ENCODE results near the gene CRIP3. TPM values are rescaled to one million over a fixed set of nuclear protein-coding genes. Genes with fewer than 3 reads are reported as not detected.

The CRIP3 gene
- total RNA-seq, 2 donors from 2014 or later: 13.4 to 19.3 TPM

DNA sequence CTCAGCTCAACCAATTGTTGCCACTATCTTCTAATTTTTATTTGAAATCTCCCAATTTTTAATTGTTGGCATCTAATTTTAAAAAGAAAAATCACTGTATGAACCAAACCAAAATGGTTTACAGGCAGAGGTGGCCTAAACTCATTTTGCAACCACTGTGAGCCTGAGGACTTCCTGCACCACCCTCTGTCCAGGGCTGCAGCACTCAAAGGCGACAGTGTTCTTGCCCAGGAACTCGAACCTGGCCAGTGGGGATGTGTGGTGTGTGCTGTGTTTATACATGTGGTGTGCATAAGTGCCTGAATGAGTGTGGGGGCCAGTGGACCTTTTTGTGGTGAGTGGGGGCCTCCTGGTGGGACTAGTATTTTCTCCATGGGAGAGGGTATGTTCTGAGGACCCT is 34.9 kb downstream of the CRIP3 start:
- H3K9me3 Mint-ChIP-seq: no peaks in the 10 kb centered on the region
- WGBS, 2 experiments (ENCODE audit: insufficient coverage in 1 of 2, insufficient read length in 1 of 2): 94 to 100% methylated on average over 1 to 2 of the region's 2 CpGs
- H3K36me3 Mint-ChIP-seq (ENCODE audit: low read depth): no peaks in the 10 kb centered on the region
- H3K4me1 Mint-ChIP-seq: peaks cover 38% of the 10 kb centered on the region
- TF ChIP-seq, protein P1, sequence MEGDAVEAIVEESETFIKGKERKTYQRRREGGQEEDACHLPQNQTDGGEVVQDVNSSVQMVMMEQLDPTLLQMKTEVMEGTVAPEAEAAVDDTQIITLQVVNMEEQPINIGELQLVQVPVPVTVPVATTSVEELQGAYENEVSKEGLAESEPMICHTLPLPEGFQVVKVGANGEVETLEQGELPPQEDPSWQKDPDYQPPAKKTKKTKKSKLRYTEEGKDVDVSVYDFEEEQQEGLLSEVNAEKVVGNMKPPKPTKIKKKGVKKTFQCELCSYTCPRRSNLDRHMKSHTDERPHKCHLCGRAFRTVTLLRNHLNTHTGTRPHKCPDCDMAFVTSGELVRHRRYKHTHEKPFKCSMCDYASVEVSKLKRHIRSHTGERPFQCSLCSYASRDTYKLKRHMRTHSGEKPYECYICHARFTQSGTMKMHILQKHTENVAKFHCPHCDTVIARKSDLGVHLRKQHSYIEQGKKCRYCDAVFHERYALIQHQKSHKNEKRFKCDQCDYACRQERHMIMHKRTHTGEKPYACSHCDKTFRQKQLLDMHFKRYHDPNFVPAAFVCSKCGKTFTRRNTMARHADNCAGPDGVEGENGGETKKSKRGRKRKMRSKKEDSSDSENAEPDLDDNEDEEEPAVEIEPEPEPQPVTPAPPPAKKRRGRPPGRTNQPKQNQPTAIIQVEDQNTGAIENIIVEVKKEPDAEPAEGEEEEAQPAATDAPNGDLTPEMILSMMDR (conservative IDR thresholded peaks at IDR 0.05): no peak
- peaks cover 73% of the 10 kb centered on the region for H3K27me3 Mint-ChIP-seq (ENCODE audit: insufficient read depth)
- Histone ChIP-seq H3K4me1 (ENCODE audit: control insufficient read depth, insufficient read depth, low read length) (peaks cover 12% of the 10 kb centered on the region), H3K4me3 (ENCODE audit: low read length) (no peak overlapping the region), H3K27ac (ENCODE audit: low read depth, low read length) (no peak overlapping the region), H3K36me3 (ENCODE audit: control insufficient read depth, insufficient read depth, low read length) (no peaks in the 10 kb centered on the region), H3K27me3 (ENCODE audit: control insufficient read depth, insufficient read depth, low read length, poor library complexity, severe bottlenecking) (peaks cover 48% of the 10 kb centered on the region), H3K9me3 (ENCODE audit: control insufficient read depth, low read length) (no peaks in the 10 kb centered on the region), H3K9ac (ENCODE audit: extremely low read depth, low read length, poor library complexity, severe bottlenecking) (no peak overlapping the region)
- peak overlapping the region; percentile 53 for H3K4me3 Mint-ChIP-seq
- H3K27ac Mint-ChIP-seq: no peak overlapping the region
- DNase-seq: no peak

- no peak overlapping the region for H3K9ac ChIP-seq (ENCODE audit: extremely low read depth, low read length, poor library complexity, severe bottlenecking)
- peaks cover 17% of the 10 kb centered on the region for H3K4me1 ChIP-seq (ENCODE audit: control insufficient read depth, insufficient read depth, low read length)
Observed at GRCh38 chr6:43271944-43272343, 36.7 kb downstream of the CRIP3 start.

DNA sequence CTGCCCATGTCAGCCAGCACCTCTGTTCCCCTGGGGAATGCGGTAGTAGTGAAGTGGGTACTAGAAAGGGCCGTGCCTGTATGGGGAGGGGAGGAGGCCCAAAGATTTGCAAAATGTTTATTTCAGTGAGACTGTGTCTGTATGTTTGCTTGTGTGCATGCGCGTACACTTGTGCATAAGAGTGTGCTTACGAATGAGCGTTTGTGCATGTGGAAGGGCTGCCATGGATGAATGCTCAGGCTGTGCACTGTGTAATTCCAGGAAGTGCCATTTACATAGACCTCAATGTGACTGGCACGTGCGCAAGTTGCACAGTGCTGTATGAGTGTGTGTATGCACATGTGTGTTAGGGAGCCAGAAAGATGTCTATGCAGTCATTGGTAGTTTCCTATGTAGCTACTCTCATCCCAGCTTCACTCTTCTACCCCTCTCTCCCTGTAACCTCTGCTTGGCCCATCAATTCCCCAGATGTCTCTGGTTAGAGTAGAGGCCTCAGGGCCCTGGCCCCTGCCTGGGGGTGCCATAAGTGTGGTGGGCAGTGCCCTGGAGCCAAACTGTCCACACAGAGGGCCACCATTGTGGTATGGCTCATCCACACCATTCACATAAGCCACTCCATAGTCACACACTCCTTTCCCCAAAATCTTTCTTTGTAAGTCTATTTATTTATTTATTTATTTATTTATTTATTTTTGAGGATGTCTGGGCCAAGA is 37.4 kb downstream of the CRIP3 start:
- no peak overlapping the region for H3K9ac ChIP-seq (ENCODE audit: extremely low read depth, low read length, poor library complexity, severe bottlenecking)
- H3K27me3 ChIP-seq (ENCODE audit: control insufficient read depth, insufficient read depth, low read length, poor library complexity, severe bottlenecking): peaks cover 50% of the 10 kb centered on the region
- H3K9me3 ChIP-seq (ENCODE audit: control insufficient read depth, low read length): no peaks in the 10 kb centered on the region
- H3K4me1 ChIP-seq (ENCODE audit: control insufficient read depth, insufficient read depth, low read length): peaks cover 16% of the 10 kb centered on the region
- WGBS, 2 experiments (ENCODE audit: insufficient coverage in 1 of 2, insufficient read length in 1 of 2): 93 to 98% methylated on average over 4 to 8 of the region's 8 CpGs
- Mint-ChIP-seq H3K36me3 (ENCODE audit: low read depth) (no peaks in the 10 kb centered on the region), H3K27ac (no peak overlapping the region), H3K4me3 (no peak overlapping the region), H3K4me1 (peaks cover 39% of the 10 kb centered on the region), H3K27me3 (ENCODE audit: insufficient read depth) (peaks cover 67% of the 10 kb centered on the region), H3K9me3 (no peaks in the 10 kb centered on the region)
- no peak overlapping the region for H3K4me3 ChIP-seq (ENCODE audit: low read length)
- no peak for DNase-seq
- H3K36me3 ChIP-seq (ENCODE audit: control insufficient read depth, insufficient read depth, low read length): no peaks in the 10 kb centered on the region
- H3K27ac ChIP-seq (ENCODE audit: low read depth, low read length): no peak overlapping the region
- TF ChIP-seq, protein P1 (conservative IDR thresholded peaks at IDR 0.05): no peak

More at GRCh38 chr6:43271944-43272343, 36.7 kb downstream of the CRIP3 start:
- TF ChIP-seq, protein P1 (conservative IDR thresholded peaks at IDR 0.05): no peak
- Histone ChIP-seq H3K4me3 (ENCODE audit: low read length) (no peak overlapping the region), H3K36me3 (ENCODE audit: control insufficient read depth, insufficient read depth, low read length) (no peaks in the 10 kb centered on the region), H3K27me3 (ENCODE audit: control insufficient read depth, insufficient read depth, low read length, poor library complexity, severe bottlenecking) (peaks cover 53% of the 10 kb centered on the region), H3K9me3 (ENCODE audit: control insufficient read depth, low read length) (no peaks in the 10 kb centered on the region), H3K27ac (ENCODE audit: low read depth, low read length) (no peak overlapping the region)
- H3K4me1 Mint-ChIP-seq: peaks cover 40% of the 10 kb centered on the region
- H3K27me3 Mint-ChIP-seq (ENCODE audit: insufficient read depth): peaks cover 72% of the 10 kb centered on the region
- no peak overlapping the region for H3K4me3 Mint-ChIP-seq
- H3K9me3 Mint-ChIP-seq: no peaks in the 10 kb centered on the region
- no peaks in the 10 kb centered on the region for H3K36me3 Mint-ChIP-seq (ENCODE audit: low read depth)
- no peak for DNase-seq
- H3K27ac Mint-ChIP-seq: no peak overlapping the region

All from endodermal cell (in vitro differentiated cells).